ENCODE measurements around the gene PDE3B. TPM values are rescaled to one million over a fixed set of nuclear protein-coding genes. Genes with fewer than 3 reads are reported as not detected.
"Not testable (repeated sequence)": the region's sequence is repeated elsewhere in the genome, so short reads cannot be mapped to it uniquely, and the experiment has no call there.

The PDE3B gene
- total RNA-seq, 1 donor: 0.43 TPM

- no peak for TF ChIP-seq CTCF (IDR thresholded peaks at IDR 0.05; ENCODE audit: insufficient read depth, low read depth, low read length)
- DNase-seq (ENCODE audit: low read depth): no peak
- H3K4me3 ChIP-seq (ENCODE audit: low read depth, low read length): no peak overlapping the region
These were observed 55.2 kb downstream of the PDE3B start for GRCh38 chr11:14698771-14699170.

- no peak overlapping the region for H3K4me3 ChIP-seq (ENCODE audit: low read depth, low read length)
- TF ChIP-seq CTCF (IDR thresholded peaks at IDR 0.05; ENCODE audit: insufficient read depth, low read depth, low read length): no peak
- no peak for DNase-seq (ENCODE audit: low read depth)
These were observed 57.0 kb downstream of the PDE3B start for GRCh38 chr11:14700593-14700992.

GRCh38 chr11:14702760-14703159, 59.2 kb downstream of the PDE3B start:
- no peak for DNase-seq (ENCODE audit: low read depth)
- no peak for TF ChIP-seq CTCF (IDR thresholded peaks at IDR 0.05; ENCODE audit: insufficient read depth, low read depth, low read length)
- no peak overlapping the region for H3K4me3 ChIP-seq (ENCODE audit: low read depth, low read length)

- TF ChIP-seq CTCF (IDR thresholded peaks at IDR 0.05; ENCODE audit: insufficient read depth, low read depth, low read length): no peak
- DNase-seq (ENCODE audit: low read depth): no peak
- H3K4me3 ChIP-seq (ENCODE audit: low read depth, low read length): no peak overlapping the region
These were observed 60.1 kb downstream of the PDE3B start for GRCh38 chr11:14703731-14704130.

- H3K4me3 ChIP-seq (ENCODE audit: low read depth, low read length): no peak overlapping the region
- DNase-seq (ENCODE audit: low read depth): no peak
- TF ChIP-seq CTCF (IDR thresholded peaks at IDR 0.05; ENCODE audit: insufficient read depth, low read depth, low read length): no peak
These were observed 61.5 kb downstream of the PDE3B start for GRCh38 chr11:14705067-14705466.

- DNase-seq (ENCODE audit: low read depth): no peak
- TF ChIP-seq CTCF (IDR thresholded peaks at IDR 0.05; ENCODE audit: insufficient read depth, low read depth, low read length): no peak
These were observed 70.1 kb downstream of the PDE3B start for GRCh38 chr11:14713496-14714244.

GRCh38 chr11:14715669-14716068, 72.1 kb downstream of the PDE3B start:
- not testable (repeated sequence) for H3K4me3 ChIP-seq (ENCODE audit: low read depth, low read length); DNase-seq (ENCODE audit: low read depth)

More at GRCh38 chr11:14713496-14714244, 70.1 kb downstream of the PDE3B start:
- no peak overlapping the region for H3K4me3 ChIP-seq (ENCODE audit: low read depth, low read length)

Data from fibroblast of villous mesenchyme (primary cell).